H1 (cell line): Measurements from ENCODE around the gene SNRPA1. TPM values are rescaled to one million over a fixed set of nuclear protein-coding genes. Genes with fewer than 3 reads are reported as not detected.

Experiments
- CTCF ChIA-PET: fragments of 300-600 bp; sonication (Branson Sonifier 250); formaldehyde crosslinking; loops from one replicate; lab custom pipeline; 2021; ENCODE audit not compliant: partially characterized antibody; lab: Charles Lee
- POLR2A ChIA-PET: fragments of 300-600 bp; sonication (Branson Sonifier 250); formaldehyde crosslinking; loops from one replicate; lab custom pipeline; 2021; ENCODE audit warnings: inconsistent platforms; ENCODE audit not compliant: partially characterized antibody; lab: Charles Lee
- DNase-seq, 2 experiments: peaks; one replicate each; pipeline versions ENCODE4 v3.0.0 to v3.0.0-alpha.2; 2010 to 2022; ENCODE audit warnings: low spot score in 2 of 2, low read depth in 1 of 2, mixed read lengths in 1 of 2
- FAIRE-seq: peaks from 2 replicates; lab custom pipeline; 2011; peaks lifted over from hg19 to GRCh38; lab: Jason Lieb, UNC
- H2AFZ ChIP-seq: 2 replicates; pipeline ENCODE4 v1.8.1; 2012; ENCODE audit warnings: low read length, inconsistent platforms
- H2AK5ac ChIP-seq: 2 replicates; pipeline ENCODE4 v1.6.1; 2013; ENCODE audit warnings: low read depth, low read length
- H2BK120ac ChIP-seq: replicated peaks from 2 replicates; pipeline ENCODE3; 2013; ENCODE audit warnings: low read depth, low read length, inconsistent platforms
- H2BK12ac ChIP-seq: 2 replicates; pipeline ENCODE4 v1.6.1; 2013; ENCODE audit warnings: low read depth, low read length
- H2BK15ac ChIP-seq: 2 replicates; pipeline ENCODE4 v1.6.1; 2013; ENCODE audit warnings: low read length
- H2BK20ac ChIP-seq: 2 replicates; pipeline ENCODE4 v1.6.1; 2013; ENCODE audit warnings: low read length
- H2BK5ac ChIP-seq: 2 replicates; pipeline ENCODE4 v1.6.1; 2013; ENCODE audit warnings: low read depth, low read length
- H3K14ac ChIP-seq: 2 replicates; pipeline ENCODE4 v1.6.1; 2013; ENCODE audit warnings: inconsistent platforms; ENCODE audit not compliant: insufficient read length
- H3K18ac ChIP-seq: 2 replicates; pipeline ENCODE4 v1.6.1; 2013; ENCODE audit warnings: low read length; ENCODE audit errors: extremely low read depth
- H3K23ac ChIP-seq: 2 replicates; pipeline ENCODE4 v1.6.1; 2013; ENCODE audit warnings: inconsistent platforms; ENCODE audit not compliant: insufficient read length
- H3K23me2 ChIP-seq: 2 replicates; pipeline ENCODE4 v1.6.1; 2013; ENCODE audit warnings: low read depth, low read length
- H3K27ac ChIP-seq: 2 replicates; pipeline ENCODE4 v1.6.1; 2011; ENCODE audit warnings: low read depth, low read length, inconsistent platforms
- H3K27me3 ChIP-seq, 4 experiments: replicated peaks in 1 of 4; 1 replicate in 1 of 4; 2 replicates in 3 of 4; pipeline versions ENCODE4 v1.6.1 to v1.8.1; 2011 to 2013; ENCODE audit warnings: low read length in 3 of 4, mild to moderate bottlenecking in 3 of 4, inconsistent platforms in 2 of 4, mixed read lengths in 2 of 4, moderate library complexity in 1 of 4; ENCODE audit not compliant: control insufficient read depth in 3 of 4, insufficient read depth in 3 of 4; ENCODE audit errors: extremely low read depth in 1 of 4
- H3K36me3 ChIP-seq, 4 experiments: 2 replicates each; pipeline versions ENCODE4 v1.6.1 to v1.8.1; 2011 to 2013; ENCODE audit warnings: mild to moderate bottlenecking in 4 of 4, low read length in 3 of 4, moderate library complexity in 2 of 4, control low read depth in 1 of 4, inconsistent platforms in 1 of 4; ENCODE audit not compliant: insufficient read depth in 4 of 4, control insufficient read depth in 2 of 4
- H3K4ac ChIP-seq: replicated peaks from 2 replicates; pipeline ENCODE3; 2013; ENCODE audit warnings: low read length, low read depth, mixed read lengths, inconsistent platforms; ENCODE audit not compliant: insufficient read length
- H3K4me1 ChIP-seq, 4 experiments: replicated peaks in 1 of 4; 1 replicate in 1 of 4; 2 replicates in 3 of 4; pipeline versions ENCODE4 v1.6.1 to v1.8.1; 2011 to 2013; ENCODE audit warnings: low read length in 3 of 4, inconsistent platforms in 2 of 4, mixed read lengths in 1 of 4; ENCODE audit not compliant: insufficient read depth in 4 of 4, control insufficient read depth in 3 of 4
- H3K4me2 ChIP-seq, 2 experiments: 2 replicates each; pipeline versions ENCODE4 v1.6.1 to v1.8.1; 2011 to 2013; ENCODE audit warnings: low read depth in 2 of 2, low read length in 2 of 2, control low read depth in 1 of 2, inconsistent platforms in 1 of 2, mild to moderate bottlenecking in 1 of 2; ENCODE audit not compliant: insufficient read depth in 1 of 2
- H3K4me3 ChIP-seq, 4 experiments: fragments of 200-600, 300-600 bp in 1 of 4; sonication (generic), shearing (Covaris generic), sonication (Bioruptor Twin) in 1 of 4; 2 replicates each; pipeline versions ENCODE4 v1.5.1 to v1.8.1; 2011 to 2016; ENCODE audit warnings: low read length in 4 of 4, low read depth in 3 of 4, control low read depth in 2 of 4, inconsistent platforms in 2 of 4, mild to moderate bottlenecking in 2 of 4, mixed read lengths in 1 of 4, moderate library complexity in 1 of 4; ENCODE audit not compliant: insufficient read depth in 2 of 4; ENCODE audit errors: extremely low read depth in 1 of 4
- H3K56ac ChIP-seq: replicated peaks from 2 replicates; pipeline ENCODE3; 2013; ENCODE audit warnings: low read depth, mild to moderate bottlenecking, mixed read lengths, low read length, inconsistent platforms; ENCODE audit not compliant: insufficient read length
- H3K79me1 ChIP-seq: 2 replicates; pipeline ENCODE4 v1.6.1; 2013; ENCODE audit warnings: low read depth, low read length, control low read depth
- H3K79me2 ChIP-seq, 2 experiments: 2 replicates each; pipeline versions ENCODE4 v1.6.1 to v1.8.1; 2012 to 2013; ENCODE audit warnings: low read length in 2 of 2, mild to moderate bottlenecking in 2 of 2, inconsistent platforms in 1 of 2; ENCODE audit not compliant: insufficient read depth in 2 of 2, control insufficient read depth in 1 of 2
- H3K9ac ChIP-seq, 4 experiments: replicated peaks in 1 of 4; 1 replicate in 1 of 4; 2 replicates in 3 of 4; pipeline versions ENCODE4 v1.6.1 to v1.8.1; 2011 to 2013; ENCODE audit warnings: low read depth in 3 of 4, low read length in 3 of 4, control low read depth in 2 of 4, mild to moderate bottlenecking in 2 of 4, moderate library complexity in 2 of 4, inconsistent platforms in 1 of 4; ENCODE audit errors: extremely low read depth in 1 of 4
- H3K9me3 ChIP-seq, 2 experiments: 2 replicates each; pipeline versions ENCODE4 v1.6.1 to v1.8.1; 2012 to 2013; ENCODE audit warnings: mild to moderate bottlenecking in 2 of 2, moderate library complexity in 2 of 2, control low read depth in 1 of 2, inconsistent platforms in 1 of 2, low read depth in 1 of 2, low read length in 1 of 2, mixed read lengths in 1 of 2; ENCODE audit not compliant: insufficient read depth in 2 of 2
- H4K20me1 ChIP-seq, 2 experiments: replicated peaks in 1 of 2; 2 replicates each; pipeline versions ENCODE3 to v1.8.1; 2011 to 2013; ENCODE audit warnings: inconsistent platforms in 2 of 2, low read length in 2 of 2, mild to moderate bottlenecking in 1 of 2; ENCODE audit not compliant: insufficient read depth in 2 of 2, control insufficient read depth in 1 of 2
- H4K5ac ChIP-seq: 2 replicates; pipeline ENCODE4 v1.6.1; 2013; ENCODE audit warnings: low read length, low read depth, mixed read lengths, inconsistent platforms; ENCODE audit not compliant: insufficient read length
- H4K8ac ChIP-seq: 2 replicates; pipeline ENCODE4 v1.8.0; 2013; ENCODE audit warnings: mild to moderate bottlenecking, moderate library complexity, low read length, inconsistent platforms; ENCODE audit not compliant: insufficient read depth; ENCODE audit errors: extremely low read depth
- H4K91ac ChIP-seq: replicated peaks from 2 replicates; pipeline ENCODE3; 2013; ENCODE audit warnings: low read length, mixed read lengths, inconsistent platforms; ENCODE audit not compliant: insufficient read length
- ATF3 ChIP-seq: IDR thresholded peaks from 2 replicates; pipeline ENCODE4 v1.6.1; 2011; ENCODE audit warnings: low read depth, mild to moderate bottlenecking, low read length; ENCODE audit not compliant: insufficient read depth
- CEBPB ChIP-seq: IDR thresholded peaks from 2 replicates; pipeline ENCODE4 v1.6.1; 2012; ENCODE audit warnings: low read depth, low read length
- JUN ChIP-seq: IDR thresholded peaks from 2 replicates; pipeline ENCODE4 v1.6.1; 2011; ENCODE audit warnings: low read depth, mild to moderate bottlenecking, improper control_type of control experiment, low read length
- KDM5A ChIP-seq: fragments of 200-600 bp; IDR thresholded peaks from 2 replicates; pipeline ENCODE4 v1.7.1; 2012; ENCODE audit warnings: mild to moderate bottlenecking, low read length, inconsistent platforms, mixed read lengths
- WGBS, 2 experiments: shearing (Covaris generic) in 1 of 2; methylation state at CpG; one replicate each; pipeline versions ENCODE4 v1.1.6 to v1.1.7; 2013 to 2015; ENCODE audit warnings: low lambda C conversion rate in 2 of 2, mixed read lengths in 2 of 2, inconsistent platforms in 1 of 2, low coverage in 1 of 2, missing lambda C conversion rate in 1 of 2; ENCODE audit not compliant: insufficient replicate concordance in 2 of 2, insufficient coverage in 1 of 2, insufficient read length in 1 of 2; ENCODE audit errors: extremely low coverage in 1 of 2, missing lambda C conversion rate in 1 of 2; 5-methylcytosine and 5-hydroxymethylcytosine counted together
- polyA plus RNA-seq, 7 experiments: library from polyadenylated mRNA; depleted of rRNA in 3 of 7; stranded (reverse) in 5 of 7; unstranded in 2 of 7; fragments of >200 nt in 5 of 7; fragments of 200-250 nt in 2 of 7; gene quantifications; 1 replicate in 5 of 7; 2 replicates in 1 of 7; 4 replicates in 1 of 7; pipeline versions ENCODE4 v1.2.1 to v1.2.3, GENCODE V29; 2011 to 2013; ENCODE audit warnings: missing spikeins in 2 of 7, mixed read lengths in 2 of 7
- total RNA-seq: library from RNA; stranded (reverse); fragmentation: NEBNext Ultra II Directional; extraction: Animal tissue kit (Norgen Biotek cat#: 25700); gene quantifications from 2 replicates; pipeline ENCODE4 v1.2.1, GENCODE V29; 2021

Gene SNRPA1
- total and polyA plus RNA-seq, 2 of the 8 experiments (the other 6 are each of a cell fraction or from before 2014, with no cell fraction given), result 140 to 221 TPM

GRCh38 chr15:101244036-101244781, 50.8 kb downstream of the SNRPA1 start:
- H3K79me2 ChIP-seq, result peaks cover 55 to 100% of the 10 kb centered on the region in 2 experiments
- H4K91ac ChIP-seq, result no peak overlapping the region
- peaks cover 16% of the 10 kb centered on the region for H3K79me1 ChIP-seq
- no peak overlapping the region for H2BK12ac ChIP-seq
- H3K23ac ChIP-seq, result no peak overlapping the region
- H3K4me2 ChIP-seq, result no peak overlapping the region; a peak in 1 of 4 replicates
- H2BK120ac ChIP-seq, result no peak overlapping the region
- TF ChIP-seq ATF3 (no peak), JUN (no peak), CEBPB (no peak), KDM5A (no peak)
- H3K9ac ChIP-seq, result no peak overlapping the region
- H3K4me3 ChIP-seq, result no peak overlapping the region
- FAIRE-seq (no peak), DNase-seq (no peak)
- no peak overlapping the region for H2BK15ac ChIP-seq
- no peak overlapping the region for H2AFZ ChIP-seq
- H4K20me1 ChIP-seq, result peaks cover 35 to 41% of the 10 kb centered on the region in 2 experiments
- peaks cover 3 to 23% (median 12%) of the 10 kb centered on the region in 4 experiments; a peak in 5 of 7 replicates for H3K4me1 ChIP-seq
- H3K18ac ChIP-seq, result no peak overlapping the region
- no peak overlapping the region for H3K27ac ChIP-seq
- no peaks in the 10 kb centered on the region for H3K9me3 ChIP-seq
- H2AK5ac ChIP-seq, result no peak overlapping the region
- no peaks in the 10 kb centered on the region for H3K23me2 ChIP-seq
- POLR2A ChIA-PET, result interaction anchor here (1.4 to 2.9 kb wide), 3 partner anchors 8 to 14 kb away, joined by 3 to 18 read pairs (median 7); partner anchors contain the start of gene CHSY1
- CTCF ChIA-PET, result interaction anchor here (0.7 to 3.0 kb wide), 22 partner anchors 11 to 236 kb away, joined by 3 to 21 read pairs (median 4); no protein-coding TSS in a partner anchor
- 80% methylated on average over 7 of the region's 7 CpGs; no CpG with 5 or more reads in 1 of the 2 experiments for WGBS, 2 experiments
- H4K8ac ChIP-seq, result no peak overlapping the region
- H3K14ac ChIP-seq, result no peak overlapping the region
- no peak overlapping the region for H3K4ac ChIP-seq
- no peak overlapping the region for H2BK5ac ChIP-seq
- peaks cover 0 to 3% (median under 1%) of the 10 kb centered on the region in 4 experiments; a peak in 1 of 8 replicates for H3K36me3 ChIP-seq
- H2BK20ac ChIP-seq, result no peak overlapping the region
- H4K5ac ChIP-seq, result no peak overlapping the region
- no peak overlapping the region for H3K56ac ChIP-seq
- no peaks in the 10 kb centered on the region for H3K27me3 ChIP-seq
